Stomach smooth muscle (tissue), 2 donors: ENCODE data around the gene FHOD3.
"Not testable (repeated sequence)": the region's sequence is repeated elsewhere in the genome, so short reads cannot be mapped to it uniquely, and the experiment has no call there.

Experiments used
- H3K27ac ChIP-seq: one replicate; pipeline ENCODE4 v1.7.0; 2013; ENCODE audit warnings: mild to moderate bottlenecking, low read length, inconsistent platforms
- H3K27me3 ChIP-seq, 2 donors: one replicate each; pipeline ENCODE4 v1.7.0; 2013; ENCODE audit warnings: low read length in 2 of 2; ENCODE audit not compliant: insufficient read depth in 2 of 2, control insufficient read depth in 1 of 2
- H3K36me3 ChIP-seq, 2 donors: one replicate each; pipeline ENCODE4 v1.7.0; 2013; ENCODE audit warnings: low read length in 2 of 2; ENCODE audit not compliant: control insufficient read depth in 2 of 2, insufficient read depth in 2 of 2
- H3K4me1 ChIP-seq: one replicate; pipeline ENCODE4 v1.7.0; 2013; ENCODE audit warnings: low read length; ENCODE audit not compliant: control insufficient read depth, insufficient read depth
- H3K4me3 ChIP-seq, 2 donors: one replicate each; pipeline ENCODE4 v1.7.0; 2013; ENCODE audit warnings: low read length in 2 of 2
- H3K9ac ChIP-seq, 2 donors: one replicate each; pipeline ENCODE4 v1.7.0; 2013; ENCODE audit warnings: low read length in 2 of 2, mild to moderate bottlenecking in 1 of 2
- H3K9me3 ChIP-seq, 2 donors: one replicate each; pipeline ENCODE4 v1.7.0; 2013; ENCODE audit warnings: low read length in 2 of 2; ENCODE audit not compliant: control insufficient read depth in 2 of 2
- donor health status: healthy.
- donor health status: Pancreatic carcinoma.

FHOD3 gene

GRCh38 chr18:36463516-36463915 is 166.0 kb downstream of the FHOD3 start:
- H3K36me3 ChIP-seq, H3K9me3 ChIP-seq, H3K4me1 ChIP-seq, H3K27me3 ChIP-seq, H3K27ac ChIP-seq, H3K9ac ChIP-seq, H3K4me3 ChIP-seq: not testable (repeated sequence)

GRCh38 chr18:36464126-36464651 is 166.7 kb downstream of the FHOD3 start:
- Histone ChIP-seq H3K27ac (no peak overlapping the region), H3K9me3 (no peaks in the 10 kb centered on the region), H3K4me1 (no peaks in the 10 kb centered on the region), H3K36me3 (no peaks in the 10 kb centered on the region), H3K27me3 (peaks cover 0 to 2% of the 10 kb centered on the region in 2 donors), H3K9ac (no peak overlapping the region), H3K4me3 (no peak overlapping the region)

GRCh38 chr18:36465276-36465675 is 167.8 kb downstream of the FHOD3 start:
- H3K9ac ChIP-seq = no peak overlapping the region
- no peak overlapping the region for H3K27ac ChIP-seq
- H3K27me3 ChIP-seq = peaks cover 0 to 2% of the 10 kb centered on the region in 2 donors
- no peak overlapping the region for H3K4me3 ChIP-seq
- H3K9me3 ChIP-seq = no peaks in the 10 kb centered on the region
- H3K36me3 ChIP-seq = no peaks in the 10 kb centered on the region
- H3K4me1 ChIP-seq = no peaks in the 10 kb centered on the region

- no peaks in the 10 kb centered on the region for H3K9me3 ChIP-seq
- H3K36me3 ChIP-seq = no peaks in the 10 kb centered on the region
- no peak overlapping the region for H3K9ac ChIP-seq
- no peak overlapping the region for H3K27ac ChIP-seq
- no peak overlapping the region for H3K4me3 ChIP-seq
- H3K27me3 ChIP-seq = peaks cover 0 to 2% of the 10 kb centered on the region in 2 donors
- no peaks in the 10 kb centered on the region for H3K4me1 ChIP-seq
Observed at GRCh38 chr18:36465970-36466369, 168.5 kb downstream of the FHOD3 start.

- Histone ChIP-seq H3K9me3 (no peaks in the 10 kb centered on the region), H3K4me3 (no peak overlapping the region), H3K27me3 (peaks cover 0 to 2% of the 10 kb centered on the region in 2 donors), H3K9ac (no peak overlapping the region), H3K4me1 (no peaks in the 10 kb centered on the region), H3K27ac (no peak overlapping the region), H3K36me3 (no peaks in the 10 kb centered on the region)
Observed at GRCh38 chr18:36467614-36468013, 170.1 kb downstream of the FHOD3 start.

- no peak overlapping the region for H3K4me3 ChIP-seq
- H3K27me3 ChIP-seq = peaks cover 0 to 2% of the 10 kb centered on the region in 2 donors
- no peak overlapping the region for H3K27ac ChIP-seq
- no peak overlapping the region for H3K9ac ChIP-seq
- no peaks in the 10 kb centered on the region for H3K4me1 ChIP-seq
- H3K36me3 ChIP-seq = no peaks in the 10 kb centered on the region
- H3K9me3 ChIP-seq = no peaks in the 10 kb centered on the region
Observed at GRCh38 chr18:36468161-36468560, 170.6 kb downstream of the FHOD3 start.

GRCh38 chr18:36469461-36469860 is 171.9 kb downstream of the FHOD3 start:
- H3K4me1 ChIP-seq = no peaks in the 10 kb centered on the region
- H3K27ac ChIP-seq = no peak overlapping the region
- peaks cover 0 to 2% of the 10 kb centered on the region in 2 donors for H3K27me3 ChIP-seq
- no peaks in the 10 kb centered on the region for H3K9me3 ChIP-seq
- no peaks in the 10 kb centered on the region for H3K36me3 ChIP-seq
- no peak overlapping the region for H3K9ac ChIP-seq
- H3K4me3 ChIP-seq = no peak overlapping the region

GRCh38 chr18:36470896-36471295 is 173.4 kb downstream of the FHOD3 start:
- no peaks in the 10 kb centered on the region for H3K4me1 ChIP-seq
- H3K36me3 ChIP-seq = no peaks in the 10 kb centered on the region
- H3K9ac ChIP-seq = no peak overlapping the region
- peaks cover 0 to 2% of the 10 kb centered on the region in 2 donors for H3K27me3 ChIP-seq
- H3K27ac ChIP-seq = no peak overlapping the region
- no peak overlapping the region for H3K4me3 ChIP-seq
- H3K9me3 ChIP-seq = no peaks in the 10 kb centered on the region

- H3K27ac ChIP-seq = no peak overlapping the region
- H3K36me3 ChIP-seq = no peaks in the 10 kb centered on the region
- H3K4me1 ChIP-seq = no peaks in the 10 kb centered on the region
- H3K4me3 ChIP-seq = no peak overlapping the region
- H3K9me3 ChIP-seq = no peaks in the 10 kb centered on the region
- H3K9ac ChIP-seq = no peak overlapping the region
- H3K27me3 ChIP-seq = peaks cover 0 to 2% of the 10 kb centered on the region in 2 donors
Observed at GRCh38 chr18:36471393-36471792, 173.9 kb downstream of the FHOD3 start.

GRCh38 chr18:36476433-36476832 is 178.9 kb downstream of the FHOD3 start:
- Histone ChIP-seq H3K9ac (no peak overlapping the region), H3K27me3 (no peaks in the 10 kb centered on the region), H3K27ac (no peak overlapping the region), H3K4me1 (no peaks in the 10 kb centered on the region), H3K9me3 (no peaks in the 10 kb centered on the region), H3K36me3 (no peaks in the 10 kb centered on the region), H3K4me3 (no peak overlapping the region)

GRCh38 chr18:36477776-36478175 is 180.3 kb downstream of the FHOD3 start:
- Histone ChIP-seq H3K36me3 (no peaks in the 10 kb centered on the region), H3K27ac (no peak overlapping the region), H3K27me3 (no peaks in the 10 kb centered on the region), H3K9ac (no peak overlapping the region), H3K4me3 (no peak overlapping the region), H3K4me1 (no peaks in the 10 kb centered on the region), H3K9me3 (no peaks in the 10 kb centered on the region)
